ENCODE results near the gene CRELD2. TPM values are rescaled to one million over a fixed set of nuclear protein-coding genes. Genes with fewer than 3 reads are reported as not detected.

Gene CRELD2
- total and polyA plus RNA-seq, 2 experiments from 2014 or later, result 35.7 to 47.7 TPM

GRCh38 chr22:49877642-49878041, 40.8 kb upstream of the CRELD2 start:
- Histone ChIP-seq H4K20me1 (replicated peaks; ENCODE audit: insufficient read depth) (peaks cover 23% of the 10 kb centered on the region), H3F3A (replicated peaks; ENCODE audit: low read depth) (no peaks in the 10 kb centered on the region), H3K4me3 (no peak overlapping the region), H2AFZ (no peak overlapping the region), H3K4me2 (no peak overlapping the region), H3K36me3 (ENCODE audit: insufficient read depth) (no peaks in the 10 kb centered on the region), H3K4me1 (ENCODE audit: insufficient read depth) (no peaks in the 10 kb centered on the region), H3K79me2 (replicated peaks; ENCODE audit: insufficient read depth) (peaks cover 91% of the 10 kb centered on the region), H3K27ac (ENCODE audit: low read depth) (no peak overlapping the region), H3K9me2 (ENCODE audit: insufficient read depth) (no peaks in the 10 kb centered on the region), H3K27me3 (ENCODE audit: insufficient read depth) (no peaks in the 10 kb centered on the region)
- peaks cover 10% of the 10 kb centered on the region; the same call in 2 of the 3 replicates for H3K4me1 Mint-ChIP-seq
- TF ChIP-seq ZNF331 (CRISPR knock-in tag; IDR thresholded peaks at IDR 0.05; ENCODE audit: low read depth), result no peak
- no peak for TF ChIP-seq JUNB (IDR thresholded peaks at IDR 0.05; ENCODE audit: unreplicated experiment)
- TF ChIP-seq, protein P1, sequence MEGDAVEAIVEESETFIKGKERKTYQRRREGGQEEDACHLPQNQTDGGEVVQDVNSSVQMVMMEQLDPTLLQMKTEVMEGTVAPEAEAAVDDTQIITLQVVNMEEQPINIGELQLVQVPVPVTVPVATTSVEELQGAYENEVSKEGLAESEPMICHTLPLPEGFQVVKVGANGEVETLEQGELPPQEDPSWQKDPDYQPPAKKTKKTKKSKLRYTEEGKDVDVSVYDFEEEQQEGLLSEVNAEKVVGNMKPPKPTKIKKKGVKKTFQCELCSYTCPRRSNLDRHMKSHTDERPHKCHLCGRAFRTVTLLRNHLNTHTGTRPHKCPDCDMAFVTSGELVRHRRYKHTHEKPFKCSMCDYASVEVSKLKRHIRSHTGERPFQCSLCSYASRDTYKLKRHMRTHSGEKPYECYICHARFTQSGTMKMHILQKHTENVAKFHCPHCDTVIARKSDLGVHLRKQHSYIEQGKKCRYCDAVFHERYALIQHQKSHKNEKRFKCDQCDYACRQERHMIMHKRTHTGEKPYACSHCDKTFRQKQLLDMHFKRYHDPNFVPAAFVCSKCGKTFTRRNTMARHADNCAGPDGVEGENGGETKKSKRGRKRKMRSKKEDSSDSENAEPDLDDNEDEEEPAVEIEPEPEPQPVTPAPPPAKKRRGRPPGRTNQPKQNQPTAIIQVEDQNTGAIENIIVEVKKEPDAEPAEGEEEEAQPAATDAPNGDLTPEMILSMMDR (conservative IDR thresholded peaks at IDR 0.05; ENCODE audit: low read depth in 2 of 2), result no peak
- no peak for TF ChIP-seq EZH2phosphoT487 (IDR thresholded peaks at IDR 0.05; ENCODE audit: unreplicated experiment)
- TF ChIP-seq EZH2 (IDR thresholded peaks at IDR 0.05; ENCODE audit: low read depth, unreplicated experiment), result no peak
- no peak for TF ChIP-seq REST (IDR thresholded peaks at IDR 0.05; ENCODE audit: unreplicated experiment)
- TF ChIP-seq CREB1 (CRISPR knock-in tag; IDR thresholded peaks at IDR 0.05; ENCODE audit: low read depth), result no peak
- no peak for TF ChIP-seq POLR2AphosphoS5 (IDR thresholded peaks at IDR 0.05; ENCODE audit: low read depth)
- TF ChIP-seq NANOG (IDR thresholded peaks at IDR 0.05; ENCODE audit: borderline replicate concordance), result no peak
- TF ChIP-seq ZNF462 (CRISPR knock-in tag; IDR thresholded peaks at IDR 0.05), result no peak
- TF ChIP-seq ETS1 (IDR thresholded peaks at IDR 0.05), result no peak
- H3K27ac Mint-ChIP-seq, result no peak overlapping the region
- H3K4me3 Mint-ChIP-seq, result no peak overlapping the region
- DNase-seq (ENCODE audit: low spot score) (no peak), ATAC-seq (no peak)
- peaks cover 19% of the 10 kb centered on the region for H3K9me3 Mint-ChIP-seq
- peaks cover 45% of the 10 kb centered on the region for H3K36me3 Mint-ChIP-seq (ENCODE audit: low read depth)
- peaks cover 6% of the 10 kb centered on the region for H3K27me3 Mint-ChIP-seq (ENCODE audit: insufficient read depth, low read depth, poor library complexity)

Data from GM23338 (cell line).